K562 (cell line): ENCODE data around the gene CDCA7. TPM values are rescaled to one million over a fixed set of nuclear protein-coding genes. Genes with fewer than 3 reads are reported as not detected.

Experiments
- BMI1 ChIP-seq: fragments of 150-350 bp; IDR thresholded peaks from 2 replicates; pipeline ENCODE4 v1.6.1; 2014; ENCODE audit warnings: low read length
- BRD4 ChIP-seq: fragments of 200-600 bp; sonication (generic); IDR thresholded peaks from 2 replicates; pipeline ENCODE4 v1.6.1; 2017; ENCODE audit warnings: inconsistent platforms
- CBFA2T2 ChIP-seq: fragments of 450-650 bp; conservative IDR thresholded peaks from 2 replicates; pipeline ENCODE4 v1.6.1; 2017; ENCODE audit warnings: mild to moderate bottlenecking
- CTBP1 ChIP-seq: fragments of 450-650 bp; IDR thresholded peaks from 2 replicates; pipeline ENCODE4 v1.6.1; 2016; ENCODE audit warnings: borderline replicate concordance
- EP400 ChIP-seq: fragments of 450-650 bp; IDR thresholded peaks from 2 replicates; pipeline ENCODE4 v1.6.1; 2017; ENCODE audit warnings: antibody characterized with exemption, mild to moderate bottlenecking, moderate library complexity
- KDM2B ChIP-seq: fragments of 250-450 bp; sonication (Bioruptor Pico); IDR thresholded peaks from 2 replicates; pipeline ENCODE4 v1.8.0; 2021; ENCODE audit warnings: mild to moderate bottlenecking, moderate library complexity
- MAFG ChIP-seq: fragments of 450-650 bp; conservative IDR thresholded peaks from 2 replicates; pipeline ENCODE4 v1.6.1; 2016; ENCODE audit warnings: missing genetic modification characterization, missing compliant biosample characterization
- MYC ChIP-seq, 2 experiments: fragments of 250-450 bp in 1 of 2; sonication (Bioruptor Pico) in 1 of 2; IDR thresholded peaks; 2 replicates each; pipeline versions ENCODE4 v1.5.1 to v1.6.1; 2012 to 2021; ENCODE audit warnings: low read depth in 2 of 2, borderline replicate concordance in 1 of 2, improper control_type of control experiment in 1 of 2, low read length in 1 of 2, mild to moderate bottlenecking in 1 of 2, moderate library complexity in 1 of 2
- POLR2AphosphoS5 ChIP-seq: IDR thresholded peaks from 2 replicates; pipeline ENCODE4 v1.6.1; 2011; ENCODE audit warnings: mild to moderate bottlenecking, low read depth, low read length, moderate library complexity; ENCODE audit not compliant: control insufficient read depth, insufficient read depth
- POU5F1 ChIP-seq: fragments of 150-350 bp; IDR thresholded peaks from 2 replicates; pipeline ENCODE4 v1.6.1; 2014; ENCODE audit warnings: borderline replicate concordance, low read length, low read depth, mild to moderate bottlenecking; ENCODE audit not compliant: partially characterized antibody
- TGIF2 ChIP-seq: sonication (generic); formaldehyde crosslinking; IDR thresholded peaks from 2 replicates; pipeline ENCODE4 v1.8.1; 2022; ENCODE audit warnings: mild to moderate bottlenecking, missing genetic modification reagents, moderate library complexity
- ZC3H4 ChIP-seq: sonication (generic); formaldehyde crosslinking; IDR thresholded peaks from 2 replicates; pipeline ENCODE4 v1.9.0; 2021; ENCODE audit warnings: missing genetic modification reagents, borderline replicate concordance
- ZNF699 ChIP-seq: fragments of 250-450 bp; sonication (Bioruptor Pico); IDR thresholded peaks from 2 replicates; pipeline ENCODE4 v1.8.0; 2021; ENCODE audit warnings: mild to moderate bottlenecking, moderate library complexity; ENCODE audit not compliant: insufficient replicate concordance
- polyA plus RNA-seq, 8 experiments: library from polyadenylated mRNA; depleted of rRNA in 4 of 8; stranded (reverse) in 5 of 8; unstranded in 3 of 8; fragments of >200 nt; fragmentation: Nextera tagmentation in 2 of 8; fragmentation: Illumina TruSeq in 1 of 8; extraction: Ambion mirVana in 2 of 8; extraction: Trizol in 1 of 8; gene quantifications; 2 replicates each; pipeline versions ENCODE4 v1.2.1 to v1.2.3, GENCODE V29; 2011 to 2014; ENCODE audit warnings: inconsistent platforms in 1 of 8, missing spikeins in 1 of 8
- total RNA-seq, 7 experiments: library from RNA; depleted of rRNA in 6 of 7; stranded (reverse); fragments of >200 nt in 6 of 7; fragmentation: Illumina TruSeq in 2 of 7; extraction: Trizol in 2 of 7; gene quantifications; 2 replicates each; pipeline versions ENCODE4 v1.2.1 to v1.2.3, GENCODE V29; 2011 to 2021; ENCODE audit warnings: low replicate concordance in 1 of 7
- TF ChIP-seq, protein P1 (sequence below): conservative IDR thresholded peaks from 2 replicates; pipeline ENCODE4 v1.6.1; 2011; ENCODE audit warnings: low read depth, mild to moderate bottlenecking, low read length; ENCODE audit not compliant: control insufficient read depth
- TF ChIP-seq, protein P2 (sequence below): fragments of 250-450 bp; sonication (Bioruptor Pico); IDR thresholded peaks from 2 replicates; pipeline ENCODE4 v1.5.0; 2021; ENCODE audit warnings: mild to moderate bottlenecking, borderline replicate concordance
- TF ChIP-seq, protein P3 (sequence below): fragments of 450-650 bp; conservative IDR thresholded peaks from 2 replicates; pipeline ENCODE4 v1.6.1; 2016; ENCODE audit warnings: missing genetic modification characterization, low read depth, mild to moderate bottlenecking, missing compliant biosample characterization, moderate library complexity
- TF ChIP-seq, protein P4 (sequence below), 2 experiments: fragments of 450-650 bp; IDR thresholded peaks; 2 replicates each; pipeline ENCODE4 v1.6.1; 2016
- TF ChIP-seq, protein P5 (sequence below): fragments of 450-650 bp; IDR thresholded peaks from 2 replicates; pipeline ENCODE4 v1.7.0; 2016; ENCODE audit warnings: borderline replicate concordance

Gene CDCA7
- total and polyA plus RNA-seq, 9 of the 15 experiments (the other 6 are each of a cell fraction or from before 2014, with no cell fraction given): 28.5 to 122 (median 51.0) TPM

DNA sequence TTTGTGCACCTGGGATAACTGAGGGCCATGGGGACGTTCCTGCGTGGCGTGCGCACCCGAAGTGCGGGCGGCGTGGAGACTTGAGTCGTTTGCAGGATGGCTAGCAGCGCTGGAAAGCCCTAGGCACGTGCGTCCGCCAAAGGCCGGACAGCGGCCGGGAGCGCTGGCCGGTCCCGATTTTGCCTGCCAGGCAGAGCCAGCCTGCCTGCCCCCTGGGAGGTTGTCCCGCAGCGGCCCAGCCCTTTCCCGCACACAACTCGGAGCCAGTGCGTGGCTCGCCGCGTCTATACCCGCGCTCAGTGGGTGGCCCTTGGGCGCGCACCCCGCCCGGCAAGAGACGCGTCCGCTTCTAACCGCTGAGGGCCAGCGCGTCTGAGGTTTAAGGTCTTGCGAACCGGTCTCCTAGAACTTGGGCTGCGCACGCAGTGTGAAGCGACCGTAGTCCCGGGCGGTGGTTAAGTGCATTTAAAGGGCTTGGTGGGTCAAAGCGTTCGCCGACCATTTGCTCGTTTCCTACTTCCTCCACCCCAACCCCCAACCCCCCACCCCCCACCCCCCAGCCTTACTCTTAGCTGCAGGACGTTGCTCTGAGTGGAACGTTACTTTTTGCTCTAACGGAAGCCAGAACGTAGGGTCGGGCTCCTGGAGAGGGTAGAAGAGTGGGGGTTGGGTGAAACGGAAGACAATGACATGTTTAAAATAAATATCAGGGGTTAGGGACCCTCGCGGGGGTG, 627 bp downstream of the CDCA7 start (continued):
- TF ChIP-seq TGIF2 (peak; percentile 59; the same call in 1 of the 2 replicates), ZC3H4 (no peak), BMI1 (0 out of 2 replicates have a peak, but pooled peaks have one; percentile 19), CBFA2T2 (no peak), EP400 (peak; percentile 77), BRD4 (peak; percentile 24; the same call in 1 of the 2 replicates), KDM2B (CRISPR knock-in tag) (peak; percentile 60; the same call in 1 of the 2 replicates), MAFG (tag) (no peak), CTBP1 (peak; percentile 27; the same call in 1 of the 2 replicates), POU5F1 (no peak), ZNF699 (CRISPR knock-in tag) (no peak), POLR2AphosphoS5 (peak; percentile 69), MYC (IDR thresholded peaks at IDR 0.05; ENCODE audit: low read depth, low read length) (peak; percentile 81), MYC (CRISPR knock-in tag; IDR thresholded peaks at IDR 0.05; ENCODE audit: borderline replicate concordance, low read depth) (peak; percentile 93; the same call in 1 of the 2 replicates)
- TF ChIP-seq, protein P1, sequence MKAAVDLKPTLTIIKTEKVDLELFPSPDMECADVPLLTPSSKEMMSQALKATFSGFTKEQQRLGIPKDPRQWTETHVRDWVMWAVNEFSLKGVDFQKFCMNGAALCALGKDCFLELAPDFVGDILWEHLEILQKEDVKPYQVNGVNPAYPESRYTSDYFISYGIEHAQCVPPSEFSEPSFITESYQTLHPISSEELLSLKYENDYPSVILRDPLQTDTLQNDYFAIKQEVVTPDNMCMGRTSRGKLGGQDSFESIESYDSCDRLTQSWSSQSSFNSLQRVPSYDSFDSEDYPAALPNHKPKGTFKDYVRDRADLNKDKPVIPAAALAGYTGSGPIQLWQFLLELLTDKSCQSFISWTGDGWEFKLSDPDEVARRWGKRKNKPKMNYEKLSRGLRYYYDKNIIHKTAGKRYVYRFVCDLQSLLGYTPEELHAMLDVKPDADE: peak; percentile 73
- TF ChIP-seq, protein P2, sequence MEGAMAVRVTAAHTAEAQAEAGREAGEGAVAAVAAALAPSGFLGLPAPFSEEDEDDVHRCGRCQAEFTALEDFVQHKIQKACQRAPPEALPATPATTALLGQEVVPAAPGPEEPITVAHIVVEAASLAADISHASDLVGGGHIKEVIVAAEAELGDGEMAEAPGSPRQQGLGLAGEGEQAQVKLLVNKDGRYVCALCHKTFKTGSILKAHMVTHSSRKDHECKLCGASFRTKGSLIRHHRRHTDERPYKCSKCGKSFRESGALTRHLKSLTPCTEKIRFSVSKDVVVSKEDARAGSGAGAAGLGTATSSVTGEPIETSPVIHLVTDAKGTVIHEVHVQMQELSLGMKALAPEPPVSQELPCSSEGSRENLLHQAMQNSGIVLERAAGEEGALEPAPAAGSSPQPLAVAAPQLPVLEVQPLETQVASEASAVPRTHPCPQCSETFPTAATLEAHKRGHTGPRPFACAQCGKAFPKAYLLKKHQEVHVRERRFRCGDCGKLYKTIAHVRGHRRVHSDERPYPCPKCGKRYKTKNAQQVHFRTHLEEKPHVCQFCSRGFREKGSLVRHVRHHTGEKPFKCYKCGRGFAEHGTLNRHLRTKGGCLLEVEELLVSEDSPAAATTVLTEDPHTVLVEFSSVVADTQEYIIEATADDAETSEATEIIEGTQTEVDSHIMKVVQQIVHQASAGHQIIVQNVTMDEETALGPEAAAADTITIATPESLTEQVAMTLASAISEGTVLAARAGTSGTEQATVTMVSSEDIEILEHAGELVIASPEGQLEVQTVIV (CRISPR knock-in tag): no peak
- TF ChIP-seq, protein P3, sequence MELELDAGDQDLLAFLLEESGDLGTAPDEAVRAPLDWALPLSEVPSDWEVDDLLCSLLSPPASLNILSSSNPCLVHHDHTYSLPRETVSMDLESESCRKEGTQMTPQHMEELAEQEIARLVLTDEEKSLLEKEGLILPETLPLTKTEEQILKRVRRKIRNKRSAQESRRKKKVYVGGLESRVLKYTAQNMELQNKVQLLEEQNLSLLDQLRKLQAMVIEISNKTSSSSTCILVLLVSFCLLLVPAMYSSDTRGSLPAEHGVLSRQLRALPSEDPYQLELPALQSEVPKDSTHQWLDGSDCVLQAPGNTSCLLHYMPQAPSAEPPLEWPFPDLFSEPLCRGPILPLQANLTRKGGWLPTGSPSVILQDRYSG (tag): no peak
- TF ChIP-seq, protein P4, sequence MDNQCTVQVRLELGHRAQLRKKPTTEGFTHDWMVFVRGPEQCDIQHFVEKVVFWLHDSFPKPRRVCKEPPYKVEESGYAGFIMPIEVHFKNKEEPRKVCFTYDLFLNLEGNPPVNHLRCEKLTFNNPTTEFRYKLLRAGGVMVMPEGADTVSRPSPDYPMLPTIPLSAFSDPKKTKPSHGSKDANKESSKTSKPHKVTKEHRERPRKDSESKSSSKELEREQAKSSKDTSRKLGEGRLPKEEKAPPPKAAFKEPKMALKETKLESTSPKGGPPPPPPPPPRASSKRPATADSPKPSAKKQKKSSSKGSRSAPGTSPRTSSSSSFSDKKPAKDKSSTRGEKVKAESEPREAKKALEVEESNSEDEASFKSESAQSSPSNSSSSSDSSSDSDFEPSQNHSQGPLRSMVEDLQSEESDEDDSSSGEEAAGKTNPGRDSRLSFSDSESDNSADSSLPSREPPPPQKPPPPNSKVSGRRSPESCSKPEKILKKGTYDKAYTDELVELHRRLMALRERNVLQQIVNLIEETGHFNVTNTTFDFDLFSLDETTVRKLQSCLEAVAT (IDR thresholded peaks at IDR 0.05): peak in 1 of 2 experiments; percentile 58; a peak in 1 of 4 replicates
- TF ChIP-seq, protein P5, sequence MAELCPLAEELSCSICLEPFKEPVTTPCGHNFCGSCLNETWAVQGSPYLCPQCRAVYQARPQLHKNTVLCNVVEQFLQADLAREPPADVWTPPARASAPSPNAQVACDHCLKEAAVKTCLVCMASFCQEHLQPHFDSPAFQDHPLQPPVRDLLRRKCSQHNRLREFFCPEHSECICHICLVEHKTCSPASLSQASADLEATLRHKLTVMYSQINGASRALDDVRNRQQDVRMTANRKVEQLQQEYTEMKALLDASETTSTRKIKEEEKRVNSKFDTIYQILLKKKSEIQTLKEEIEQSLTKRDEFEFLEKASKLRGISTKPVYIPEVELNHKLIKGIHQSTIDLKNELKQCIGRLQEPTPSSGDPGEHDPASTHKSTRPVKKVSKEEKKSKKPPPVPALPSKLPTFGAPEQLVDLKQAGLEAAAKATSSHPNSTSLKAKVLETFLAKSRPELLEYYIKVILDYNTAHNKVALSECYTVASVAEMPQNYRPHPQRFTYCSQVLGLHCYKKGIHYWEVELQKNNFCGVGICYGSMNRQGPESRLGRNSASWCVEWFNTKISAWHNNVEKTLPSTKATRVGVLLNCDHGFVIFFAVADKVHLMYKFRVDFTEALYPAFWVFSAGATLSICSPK: no peak
